Stimulated activated CD8-positive, alpha-beta memory T cell treated with anti-CD3 and anti-CD28 coated beads, Interleukin-7, amount 100 ng/mL, for 4 hours (primary cell): ENCODE results near the gene MRRF.
A peak's percentile ranks its signal among the peaks of the same experiment; 100 is the strongest.

Experiments
- DNase-seq, 2 donors: peaks; one replicate each; pipeline ENCODE4 v3.0.0-alpha.2; 2020; ENCODE audit warnings: low read depth in 2 of 2

The MRRF gene

GRCh38 chr9:122228568-122229484 lies 35.9 kb upstream of the MRRF start, which contains the start of gene LHX6:
Gene LHX6 (minus strand): TSS chr9:122228957. CDS start chr9:122228740, 217 bp downstream.
- DNase-seq, result peak in 1 of 2 donors; percentile 8

- DNase-seq, result no peak
These were observed 35.2 kb upstream of the MRRF start for GRCh38 chr9:122229485-122229837.

GRCh38 chr9:122232796-122233306 lies 31.8 kb upstream of the MRRF start:
- DNase-seq, result no peak

- no peak for DNase-seq
These were observed 30.5 kb upstream of the MRRF start for GRCh38 chr9:122234022-122234748.

- DNase-seq, result no peak
These were observed 28.0 kb upstream of the MRRF start for GRCh38 chr9:122236681-122237080.

GRCh38 chr9:122239722-122240121 lies 25.0 kb upstream of the MRRF start:
- no peak for DNase-seq

- DNase-seq, result no peak
These were observed 20.3 kb upstream of the MRRF start for GRCh38 chr9:122244349-122244748.

- DNase-seq, result no peak
These were observed 18.0 kb upstream of the MRRF start for GRCh38 chr9:122246666-122247065.

- DNase-seq, result no peak
These were observed 16.2 kb upstream of the MRRF start for GRCh38 chr9:122248448-122248865.

- DNase-seq, result no peak
These were observed 13.3 kb upstream of the MRRF start for GRCh38 chr9:122251351-122251750.

GRCh38 chr9:122252796-122253195 lies 11.9 kb upstream of the MRRF start:
- no peak for DNase-seq

GRCh38 chr9:122254761-122255160 lies 9.9 kb upstream of the MRRF start:
- no peak for DNase-seq

GRCh38 chr9:122256206-122256605 lies 8.5 kb upstream of the MRRF start:
- DNase-seq, result no peak

GRCh38 chr9:122258886-122259415 lies 5.7 kb upstream of the MRRF start:
- no peak for DNase-seq

- DNase-seq, result no peak
These were observed 3.2 kb upstream of the MRRF start for GRCh38 chr9:122261469-122261881.

GRCh38 chr9:122262073-122262472 lies 2.6 kb upstream of the MRRF start:
- DNase-seq, result no peak

GRCh38 chr9:122263699-122264349 lies 858 bp upstream of the MRRF start:
- DNase-seq, result no peak

GRCh38 chr9:122265149-122265915 lies 650 bp downstream of the MRRF start:
- peak in 1 of 2 donors; percentile 4 for DNase-seq

- no peak for DNase-seq
These were observed 3.5 kb downstream of the MRRF start for GRCh38 chr9:122268041-122268814.

GRCh38 chr9:122274055-122274454 lies 9.4 kb downstream of the MRRF start:
- DNase-seq, result no peak
